Choroid plexus epithelial cell (primary cell): ENCODE measurements around the gene UGT2B10.

ENCODE experiments used
- DNase-seq: peaks from one replicate; pipeline ENCODE4 v3.0.0-alpha.2; 2010; ENCODE audit warnings: low read depth
- H3K4me3 ChIP-seq: 2 replicates; pipeline ENCODE4 v1.5.1; 2011; ENCODE audit warnings: low read depth, mild to moderate bottlenecking, control low read depth, low read length, moderate library complexity
- TF ChIP-seq, protein P1 (sequence below): conservative IDR thresholded peaks from 2 replicates; pipeline ENCODE4 v1.5.1; 2011; ENCODE audit warnings: low read depth, mild to moderate bottlenecking, control low read depth, inconsistent platforms, low read length, moderate library complexity

Gene UGT2B10

DNA sequence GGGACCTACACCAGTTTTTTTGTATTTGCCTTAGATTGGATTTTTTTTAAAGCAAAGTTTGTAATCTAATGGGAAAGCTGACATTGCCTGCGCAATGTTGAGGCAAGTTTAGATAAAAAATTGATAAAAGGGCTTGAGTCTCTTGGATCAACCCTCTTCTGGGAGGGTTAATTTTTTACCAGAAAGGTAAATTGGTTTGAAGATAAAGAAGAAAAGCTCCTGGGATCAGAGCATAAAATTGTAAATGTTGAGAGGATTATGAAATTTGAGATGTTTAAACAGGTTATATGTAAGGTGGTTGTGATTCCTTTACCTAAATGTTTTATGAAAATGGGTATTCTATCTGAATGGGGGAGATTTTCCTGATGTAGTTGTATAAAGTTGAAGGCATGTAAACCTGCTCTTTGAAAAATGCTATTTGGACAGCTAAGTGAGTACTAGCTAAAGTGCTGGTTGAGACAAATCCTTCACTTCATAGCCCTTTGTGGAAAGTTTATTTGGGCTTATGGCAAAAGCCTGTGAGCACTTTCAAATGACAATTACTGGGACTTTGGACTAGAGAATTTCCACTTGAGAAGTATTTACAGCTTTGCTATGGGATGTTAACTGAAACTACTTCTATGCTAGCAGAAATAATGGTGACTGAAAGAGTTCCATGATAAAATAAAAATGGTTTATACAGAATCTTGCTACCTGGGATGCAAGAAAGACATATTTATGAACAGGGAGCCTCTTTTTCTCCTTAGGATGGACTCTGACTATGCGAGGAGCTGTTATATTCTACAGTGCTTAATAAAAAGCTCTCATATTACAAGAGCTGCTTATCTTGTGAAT lies 56.2 kb downstream of the UGT2B10 start:
- TF ChIP-seq, protein P1, sequence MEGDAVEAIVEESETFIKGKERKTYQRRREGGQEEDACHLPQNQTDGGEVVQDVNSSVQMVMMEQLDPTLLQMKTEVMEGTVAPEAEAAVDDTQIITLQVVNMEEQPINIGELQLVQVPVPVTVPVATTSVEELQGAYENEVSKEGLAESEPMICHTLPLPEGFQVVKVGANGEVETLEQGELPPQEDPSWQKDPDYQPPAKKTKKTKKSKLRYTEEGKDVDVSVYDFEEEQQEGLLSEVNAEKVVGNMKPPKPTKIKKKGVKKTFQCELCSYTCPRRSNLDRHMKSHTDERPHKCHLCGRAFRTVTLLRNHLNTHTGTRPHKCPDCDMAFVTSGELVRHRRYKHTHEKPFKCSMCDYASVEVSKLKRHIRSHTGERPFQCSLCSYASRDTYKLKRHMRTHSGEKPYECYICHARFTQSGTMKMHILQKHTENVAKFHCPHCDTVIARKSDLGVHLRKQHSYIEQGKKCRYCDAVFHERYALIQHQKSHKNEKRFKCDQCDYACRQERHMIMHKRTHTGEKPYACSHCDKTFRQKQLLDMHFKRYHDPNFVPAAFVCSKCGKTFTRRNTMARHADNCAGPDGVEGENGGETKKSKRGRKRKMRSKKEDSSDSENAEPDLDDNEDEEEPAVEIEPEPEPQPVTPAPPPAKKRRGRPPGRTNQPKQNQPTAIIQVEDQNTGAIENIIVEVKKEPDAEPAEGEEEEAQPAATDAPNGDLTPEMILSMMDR: no peak
- DNase-seq: no peak
- H3K4me3 ChIP-seq: no peak overlapping the region

DNA sequence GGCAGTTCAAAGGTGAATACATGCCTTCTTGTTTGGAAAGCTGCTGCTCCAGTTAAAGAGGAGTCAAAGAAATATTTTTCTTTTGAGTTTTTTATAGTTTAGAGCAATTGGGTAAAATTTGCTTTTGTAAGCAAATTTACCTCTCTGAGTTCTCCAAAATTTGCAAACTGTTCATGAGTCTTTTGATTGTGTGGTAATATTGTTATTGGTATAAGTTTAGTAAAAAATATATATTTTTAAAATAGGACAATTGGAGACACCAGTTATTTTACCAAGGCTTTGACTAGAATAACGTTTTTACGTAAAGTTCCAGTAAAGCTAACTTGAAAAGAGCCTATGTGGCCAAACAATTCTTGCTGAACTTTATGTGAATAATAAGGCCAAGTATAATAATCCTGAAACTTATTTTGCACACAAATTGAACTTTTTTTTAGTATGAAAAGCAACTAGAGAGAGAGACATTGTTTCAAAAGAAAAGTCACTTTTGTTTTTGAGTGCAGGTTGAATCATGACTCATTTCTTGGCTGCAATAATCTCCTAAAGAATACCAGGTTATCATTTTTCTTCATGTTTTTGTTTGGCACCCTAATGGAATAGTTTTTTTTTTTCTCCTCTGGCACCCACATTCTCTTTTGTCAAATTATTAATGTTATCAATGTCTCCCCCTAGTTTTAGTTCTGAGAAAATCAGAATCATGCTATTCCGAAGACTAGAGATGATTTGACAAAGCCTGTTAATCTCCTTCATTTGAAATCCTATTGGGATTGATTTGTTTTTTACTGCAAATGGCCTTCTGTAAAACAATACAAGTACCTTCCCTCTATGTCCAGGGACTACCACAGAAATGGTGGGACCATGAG lies 57.1 kb downstream of the UGT2B10 start:
- no peak for DNase-seq
- no peak overlapping the region for H3K4me3 ChIP-seq
- TF ChIP-seq, protein P1: no peak

DNA sequence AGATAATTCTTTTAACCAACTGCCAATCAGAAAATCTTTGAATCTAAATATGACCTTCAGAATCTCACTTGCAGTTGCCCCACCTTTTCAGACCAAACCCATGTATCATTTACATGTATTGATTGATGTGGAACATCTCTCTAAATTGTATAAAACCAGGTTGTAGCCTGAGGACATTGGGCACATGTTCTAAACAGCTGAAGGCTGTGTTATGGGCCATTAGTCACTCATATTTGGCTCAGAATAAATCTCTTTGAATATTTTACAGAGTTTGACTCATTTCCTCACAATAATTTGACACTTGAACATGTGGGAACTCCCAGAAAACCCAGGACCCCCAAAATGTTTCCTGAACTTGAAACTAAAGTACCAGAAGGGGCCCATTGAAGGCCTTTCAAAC lies 58.7 kb downstream of the UGT2B10 start:
- TF ChIP-seq, protein P1: no peak
- no peak for DNase-seq
- no peak overlapping the region for H3K4me3 ChIP-seq

DNA sequence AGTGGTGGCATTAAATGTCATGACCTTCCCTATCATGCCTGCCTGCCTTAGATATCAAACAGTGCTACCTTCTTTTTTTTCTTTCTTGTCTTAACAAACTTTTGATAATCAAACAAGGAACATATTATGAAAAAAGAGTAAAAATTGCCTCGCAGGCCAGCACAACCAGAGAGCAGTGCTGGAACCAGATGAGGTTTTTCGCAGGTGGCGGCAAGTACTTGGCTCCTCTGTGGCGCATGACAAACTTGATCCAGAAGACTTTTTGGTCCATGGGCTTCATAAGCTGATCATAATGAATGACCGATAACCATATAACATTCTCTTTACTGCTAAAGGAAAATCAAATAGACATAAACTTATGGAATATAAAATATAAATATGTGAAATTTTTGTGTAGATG lies 61.8 kb downstream of the UGT2B10 start:
- no peak overlapping the region for H3K4me3 ChIP-seq
- no peak for DNase-seq
- TF ChIP-seq, protein P1: no peak

DNA sequence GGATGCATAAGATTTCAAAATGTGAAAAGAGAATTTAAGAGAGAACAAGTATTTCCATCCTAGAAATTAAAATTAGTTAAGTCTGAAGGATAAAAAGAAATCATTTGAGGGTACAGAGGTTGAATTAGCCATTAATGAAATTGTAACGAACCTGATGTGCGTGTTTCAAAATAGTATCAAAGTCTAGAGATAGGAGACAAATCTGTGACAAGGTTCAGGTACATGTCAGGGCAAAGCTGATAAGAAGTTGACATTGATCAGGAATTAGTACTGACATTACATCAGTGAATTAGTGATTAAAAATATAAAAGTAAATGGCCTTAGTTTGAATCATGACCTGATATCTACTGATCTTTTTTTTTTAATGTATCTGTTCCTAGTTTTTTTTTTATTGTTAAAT lies 62.3 kb downstream of the UGT2B10 start:
- DNase-seq: no peak
- TF ChIP-seq, protein P1: no peak
- no peak overlapping the region for H3K4me3 ChIP-seq
